ENCODE results near the gene THOC5.

- TF ChIP-seq POLR2A (IDR thresholded peaks at IDR 0.05) (no peak), CTCF (IDR thresholded peaks at IDR 0.05) (no peak), POLR2AphosphoS5 (IDR thresholded peaks at IDR 0.05) (no peak)
These were observed 15.6 kb upstream of the THOC5 start for GRCh38 chr22:29569011-29569678.

All from breast epithelium (tissue), 3 donors.